DOHH2 (cell line): Measurements from ENCODE around the gene B4GALT7.

ENCODE experiments used
- H3F3A ChIP-seq: fragments of 200-600 bp; sonication (generic), shearing (Covaris generic); 2 replicates; pipeline ENCODE4 v1.6.0; 2016; ENCODE audit warnings: antibody characterized with exemption, mild to moderate bottlenecking; ENCODE audit not compliant: control insufficient read depth, insufficient read depth
- H3K27ac ChIP-seq: fragments of 200-600 bp; sonication (generic); 2 replicates; pipeline ENCODE4 v1.5.1; 2014; ENCODE audit warnings: low read depth, mild to moderate bottlenecking, low read length, moderate library complexity
- H3K27me3 ChIP-seq: fragments of 200-600 bp; sonication (generic); 2 replicates; pipeline ENCODE4 v1.6.1; 2014; ENCODE audit warnings: mild to moderate bottlenecking, low read length, mixed read lengths; ENCODE audit not compliant: control insufficient read depth
- H3K36me3 ChIP-seq: fragments of 200-600 bp; sonication (generic); 2 replicates; pipeline ENCODE4 v1.6.1; 2014; ENCODE audit warnings: mild to moderate bottlenecking, low read length, moderate library complexity, mixed read lengths; ENCODE audit not compliant: control insufficient read depth
- H3K4me1 ChIP-seq: fragments of 200-600 bp; sonication (generic); 2 replicates; pipeline ENCODE4 v1.6.1; 2014; ENCODE audit warnings: mild to moderate bottlenecking, low read length, mixed read lengths; ENCODE audit not compliant: control insufficient read depth
- H3K4me2 ChIP-seq: fragments of 200-600 bp; sonication (generic); 2 replicates; pipeline ENCODE4 v1.6.0; 2014; ENCODE audit warnings: mild to moderate bottlenecking, low read length, moderate library complexity
- H3K4me3 ChIP-seq: fragments of 200-600 bp; sonication (generic); 2 replicates; pipeline ENCODE4 v1.5.1; 2014; ENCODE audit warnings: mild to moderate bottlenecking, low read length, mixed read lengths
- H3K79me2 ChIP-seq: fragments of 200-600 bp; sonication (generic); 2 replicates; pipeline ENCODE4 v1.6.1; 2014; ENCODE audit warnings: mild to moderate bottlenecking, low read length, mixed read lengths; ENCODE audit not compliant: control insufficient read depth
- H3K9me2 ChIP-seq: fragments of 200-600 bp; sonication (generic); replicated peaks from 2 replicates; pipeline ENCODE4 v1.6.1; 2014; ENCODE audit warnings: mild to moderate bottlenecking, low read length, mixed read lengths; ENCODE audit not compliant: control insufficient read depth
- H3K9me3 ChIP-seq: fragments of 200-600 bp; sonication (generic); 2 replicates; pipeline ENCODE4 v1.6.1; 2014; ENCODE audit warnings: antibody characterized with exemption, low read length, mixed read lengths; ENCODE audit not compliant: control insufficient read depth, insufficient read depth
- H4K20me1 ChIP-seq: fragments of 200-600 bp; sonication (generic); 2 replicates; pipeline ENCODE4 v1.6.0; 2014; ENCODE audit warnings: low read depth, mild to moderate bottlenecking, antibody characterized with exemption, low read length, moderate library complexity; ENCODE audit not compliant: control insufficient read depth, insufficient read depth
- CTCF ChIP-seq: fragments of 200-600 bp; sonication (generic); IDR thresholded peaks from one replicate; pipeline ENCODE4 v1.5.1; 2014; ENCODE audit warnings: antibody characterized with exemption, mild to moderate bottlenecking, low read depth, low read length; ENCODE audit not compliant: poor library complexity, severe bottlenecking
- EZH2phosphoT487 ChIP-seq: fragments of 200-600 bp; sonication (generic); IDR thresholded peaks from 2 replicates; pipeline ENCODE4 v1.6.1; 2017; ENCODE audit warnings: borderline replicate concordance, mild to moderate bottlenecking, antibody characterized with exemption, low read length, moderate library complexity, mixed read lengths

B4GALT7 gene

DNA sequence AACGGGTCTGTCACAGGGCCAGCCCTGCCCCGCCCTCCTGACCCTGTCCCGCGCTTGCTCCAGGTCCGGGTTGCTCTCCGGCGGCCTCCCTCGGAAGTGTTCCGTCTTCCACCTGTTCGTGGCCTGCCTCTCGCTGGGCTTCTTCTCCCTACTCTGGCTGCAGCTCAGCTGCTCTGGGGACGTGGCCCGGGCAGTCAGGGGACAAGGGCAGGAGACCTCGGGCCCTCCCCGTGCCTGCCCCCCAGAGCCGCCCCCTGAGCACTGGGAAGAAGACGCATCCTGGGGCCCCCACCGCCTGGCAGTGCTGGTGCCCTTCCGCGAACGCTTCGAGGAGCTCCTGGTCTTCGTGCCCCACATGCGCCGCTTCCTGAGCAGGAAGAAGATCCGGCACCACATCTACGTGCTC lies 4.2 kb downstream of the B4GALT7 start:
- Histone ChIP-seq H3K4me2 (no peak overlapping the region), H3K79me2 (peaks cover 24% of the 10 kb centered on the region), H3K27ac (no peak overlapping the region), H3K4me3 (no peak overlapping the region), H3K9me3 (no peaks in the 10 kb centered on the region), H4K20me1 (peaks cover 3% of the 10 kb centered on the region; the same call in 1 of the 2 replicates), H3K9me2 (no peaks in the 10 kb centered on the region), H3F3A (peaks cover 10% of the 10 kb centered on the region), H3K27me3 (no peaks in the 10 kb centered on the region), H3K36me3 (peaks cover 39% of the 10 kb centered on the region), H3K4me1 (peaks cover 21% of the 10 kb centered on the region)
- TF ChIP-seq EZH2phosphoT487 = no peak
- no peak for TF ChIP-seq CTCF

DNA sequence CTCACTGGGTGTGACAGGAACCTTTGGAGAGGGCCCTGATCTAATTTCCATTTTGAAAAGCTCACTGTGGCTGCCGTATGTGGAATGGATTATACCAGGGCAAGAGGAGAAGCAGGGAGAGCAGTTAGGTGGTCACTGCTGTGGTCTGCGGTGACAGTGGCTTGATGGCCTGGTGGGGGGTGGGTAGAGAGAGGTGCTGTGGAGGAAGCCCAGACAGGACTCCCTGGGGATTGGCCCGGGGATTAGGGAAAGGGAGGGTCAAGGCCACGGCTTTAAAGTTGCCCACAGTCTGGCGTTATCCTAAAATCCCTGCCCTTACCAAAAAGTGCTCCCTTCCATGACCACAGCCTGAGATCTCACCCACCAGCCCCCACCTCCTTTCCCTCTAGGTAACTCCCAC lies 4.7 kb downstream of the B4GALT7 start:
- H3K4me1 ChIP-seq = peaks cover 19% of the 10 kb centered on the region
- peaks cover 24% of the 10 kb centered on the region for H3K79me2 ChIP-seq
- H3F3A ChIP-seq = peaks cover 10% of the 10 kb centered on the region
- H3K4me3 ChIP-seq = no peak overlapping the region
- TF ChIP-seq EZH2phosphoT487 = no peak
- no peak for TF ChIP-seq CTCF
- H3K9me2 ChIP-seq = no peaks in the 10 kb centered on the region
- H3K27ac ChIP-seq = no peak overlapping the region
- H3K4me2 ChIP-seq = no peak overlapping the region
- H3K27me3 ChIP-seq = no peaks in the 10 kb centered on the region
- no peaks in the 10 kb centered on the region for H3K9me3 ChIP-seq
- H4K20me1 ChIP-seq = peaks cover 3% of the 10 kb centered on the region; the same call in 1 of the 2 replicates
- peaks cover 44% of the 10 kb centered on the region for H3K36me3 ChIP-seq

DNA sequence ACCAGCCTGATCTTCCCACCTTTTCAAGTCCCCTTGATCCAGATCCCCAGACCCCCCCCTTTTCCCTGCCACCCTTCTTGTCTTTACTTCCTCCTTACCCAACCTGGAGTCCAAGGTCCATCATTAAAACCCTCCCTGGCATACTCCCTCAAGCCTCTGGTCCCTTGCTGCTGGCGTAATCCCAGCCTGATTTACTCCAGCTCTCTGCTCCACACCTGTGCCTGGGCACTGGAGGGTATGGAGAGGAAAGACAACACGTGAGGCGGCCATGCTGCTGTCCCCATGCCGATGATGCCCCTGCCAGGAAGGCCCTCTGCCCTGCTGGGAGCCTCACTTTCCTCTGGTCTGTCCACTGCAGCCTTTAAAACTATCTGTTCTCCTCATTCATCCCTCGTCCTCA lies 5.1 kb downstream of the B4GALT7 start:
- H3K27ac ChIP-seq = no peak overlapping the region
- peaks cover 48% of the 10 kb centered on the region for H3K36me3 ChIP-seq
- no peak overlapping the region for H3K4me2 ChIP-seq
- peaks cover 3% of the 10 kb centered on the region; the same call in 1 of the 2 replicates for H4K20me1 ChIP-seq
- no peaks in the 10 kb centered on the region for H3K27me3 ChIP-seq
- peaks cover 24% of the 10 kb centered on the region for H3K79me2 ChIP-seq
- H3K4me1 ChIP-seq = peaks cover 19% of the 10 kb centered on the region
- H3K4me3 ChIP-seq = no peak overlapping the region
- TF ChIP-seq CTCF = no peak
- TF ChIP-seq EZH2phosphoT487 = no peak
- no peaks in the 10 kb centered on the region for H3K9me3 ChIP-seq
- H3F3A ChIP-seq = peaks cover 10% of the 10 kb centered on the region; the same call in 1 of the 2 replicates
- H3K9me2 ChIP-seq = no peaks in the 10 kb centered on the region
